HEK293 (cell line): ENCODE results near the gene IL17RC.

Experiments
- ATF2 ChIP-seq: fragments of 450-650 bp; formaldehyde crosslinking; IDR thresholded peaks from 2 replicates; pipeline ENCODE4 v1.5.1; 2016; ENCODE audit warnings: missing biosample characterization, missing genetic modification characterization, low read depth
- EGR2 ChIP-seq: fragments of 450-650 bp; formaldehyde crosslinking; IDR thresholded peaks from 2 replicates; pipeline ENCODE4 v1.5.1; 2016; ENCODE audit warnings: low read depth, missing biosample characterization, missing genetic modification characterization
- PRDM4 ChIP-seq: fragments of 450-650 bp; formaldehyde crosslinking; IDR thresholded peaks from 2 replicates; pipeline ENCODE4 v1.5.1; 2017; ENCODE audit warnings: missing biosample characterization, missing genetic modification characterization
- SCRT1 ChIP-seq: fragments of 450-650 bp; formaldehyde crosslinking; IDR thresholded peaks from 2 replicates; pipeline ENCODE4 v1.5.1; 2016; ENCODE audit warnings: missing biosample characterization, missing genetic modification characterization, borderline replicate concordance
- SP2 ChIP-seq: fragments of 450-650 bp; formaldehyde crosslinking; IDR thresholded peaks from 2 replicates; pipeline ENCODE4 v1.5.1; 2016; ENCODE audit warnings: missing biosample characterization, missing genetic modification characterization
- SP3 ChIP-seq: fragments of 450-650 bp; formaldehyde crosslinking; IDR thresholded peaks from 2 replicates; pipeline ENCODE4 v1.5.1; 2016; ENCODE audit warnings: missing biosample characterization, missing genetic modification characterization
- WT1 ChIP-seq: fragments of 450-650 bp; formaldehyde crosslinking; IDR thresholded peaks from 2 replicates; pipeline ENCODE4 v1.5.1; 2016; ENCODE audit warnings: missing biosample characterization, missing genetic modification characterization
- ZBTB10 ChIP-seq: fragments of 450-650 bp; formaldehyde crosslinking; IDR thresholded peaks from 2 replicates; pipeline ENCODE4 v1.5.1; 2016; ENCODE audit warnings: missing biosample characterization, missing genetic modification characterization
- ZBTB44 ChIP-seq: fragments of 450-650 bp; IDR thresholded peaks from 2 replicates; pipeline ENCODE4 v1.5.1; 2018; ENCODE audit warnings: missing biosample characterization, mild to moderate bottlenecking, missing genetic modification characterization
- ZBTB6 ChIP-seq: fragments of 450-650 bp; formaldehyde crosslinking; IDR thresholded peaks from 2 replicates; pipeline ENCODE4 v1.5.1; 2017; ENCODE audit warnings: missing biosample characterization, missing genetic modification characterization
- ZFP69B ChIP-seq: fragments of 450-650 bp; formaldehyde crosslinking; IDR thresholded peaks from 2 replicates; pipeline ENCODE4 v1.5.1; 2016; ENCODE audit warnings: missing biosample characterization, missing genetic modification characterization
- ZNF202 ChIP-seq: fragments of 450-650 bp; formaldehyde crosslinking; IDR thresholded peaks from 2 replicates; pipeline ENCODE4 v1.5.1; 2016; ENCODE audit warnings: missing biosample characterization, missing genetic modification characterization, borderline replicate concordance
- ZNF221 ChIP-seq: fragments of 450-650 bp; formaldehyde crosslinking; IDR thresholded peaks from 2 replicates; pipeline ENCODE4 v1.5.1; 2017; ENCODE audit warnings: missing biosample characterization, missing genetic modification characterization, borderline replicate concordance
- ZNF23 ChIP-seq: fragments of 450-650 bp; formaldehyde crosslinking; IDR thresholded peaks from 2 replicates; pipeline ENCODE4 v1.5.1; 2016; ENCODE audit warnings: missing biosample characterization, missing genetic modification characterization, borderline replicate concordance
- ZNF239 ChIP-seq: fragments of 450-650 bp; formaldehyde crosslinking; IDR thresholded peaks from 2 replicates; pipeline ENCODE4 v1.5.1; 2016; ENCODE audit warnings: missing biosample characterization, missing genetic modification characterization
- ZNF280D ChIP-seq: fragments of 450-650 bp; formaldehyde crosslinking; IDR thresholded peaks from 2 replicates; pipeline ENCODE4 v1.5.1; 2016; ENCODE audit warnings: missing biosample characterization, missing genetic modification characterization
- ZNF324 ChIP-seq: fragments of 450-650 bp; formaldehyde crosslinking; IDR thresholded peaks from 2 replicates; pipeline ENCODE4 v1.5.1; 2016; ENCODE audit warnings: missing biosample characterization, missing genetic modification characterization
- ZNF366 ChIP-seq: fragments of 450-650 bp; formaldehyde crosslinking; conservative IDR thresholded peaks from 2 replicates; pipeline ENCODE4 v1.5.1; 2016; ENCODE audit warnings: missing biosample characterization, missing genetic modification characterization
- ZNF398 ChIP-seq: fragments of 450-650 bp; formaldehyde crosslinking; IDR thresholded peaks from 2 replicates; pipeline ENCODE4 v1.5.1; 2017; ENCODE audit warnings: missing biosample characterization, missing genetic modification characterization
- ZNF626 ChIP-seq: fragments of 450-650 bp; sonication (Bioruptor Pico); formaldehyde crosslinking; IDR thresholded peaks from 2 replicates; pipeline ENCODE4 v1.5.1; 2018; ENCODE audit warnings: missing biosample characterization, missing genetic modification characterization, inconsistent platforms
- ZNF670 ChIP-seq: fragments of 450-650 bp; formaldehyde crosslinking; IDR thresholded peaks from 2 replicates; pipeline ENCODE4 v1.5.1; 2016; ENCODE audit warnings: missing biosample characterization, missing genetic modification characterization, low read depth
- ZNF747 ChIP-seq: fragments of 450-650 bp; formaldehyde crosslinking; IDR thresholded peaks from 2 replicates; pipeline ENCODE4 v1.5.1; 2016; ENCODE audit warnings: missing biosample characterization, missing genetic modification characterization
- ZNF76 ChIP-seq: fragments of 450-650 bp; formaldehyde crosslinking; IDR thresholded peaks from 2 replicates; pipeline ENCODE4; 2016; ENCODE audit warnings: low read depth, missing biosample characterization, missing genetic modification characterization, borderline replicate concordance
- ZNF791 ChIP-seq: fragments of 450-650 bp; formaldehyde crosslinking; IDR thresholded peaks from 2 replicates; pipeline ENCODE4 v1.5.1; 2016; ENCODE audit warnings: missing biosample characterization, missing genetic modification characterization
- ZSCAN30 ChIP-seq: fragments of 450-650 bp; IDR thresholded peaks from 2 replicates; pipeline ENCODE4 v1.5.1; 2018; ENCODE audit warnings: missing biosample characterization, mild to moderate bottlenecking, missing genetic modification characterization, moderate library complexity
- ZXDB ChIP-seq: fragments of 450-650 bp; formaldehyde crosslinking; IDR thresholded peaks from 2 replicates; pipeline ENCODE4 v1.5.1; 2016; ENCODE audit warnings: missing biosample characterization, missing genetic modification characterization

IL17RC gene

GRCh38 chr3:9955067-9955502 is 38.2 kb downstream of the IL17RC start (continued):
- TF ChIP-seq ZNF23 (tag by site-specific recombination) = no peak
- no peak for TF ChIP-seq ZNF398 (tag by site-specific recombination)
- TF ChIP-seq ZNF280D (tag by site-specific recombination) = no peak
- TF ChIP-seq EGR2 (tag by site-specific recombination) = no peak
- TF ChIP-seq ZNF202 (tag by site-specific recombination) = no peak
- no peak for TF ChIP-seq ZNF626 (tag by site-specific recombination)
- TF ChIP-seq ZNF324 (tag by site-specific recombination) = no peak
- TF ChIP-seq ZNF76 (tag by site-specific recombination) = no peak
- peak; percentile 83; the same call in 1 of the 2 replicates for TF ChIP-seq ZBTB44
- TF ChIP-seq ZNF747 = no peak
- TF ChIP-seq ZBTB6 (tag by site-specific recombination) = no peak
- TF ChIP-seq WT1 = no peak
- TF ChIP-seq SCRT1 = no peak
- no peak for TF ChIP-seq SP2 (tag by site-specific recombination)
- TF ChIP-seq ZXDB (tag by site-specific recombination) = peak; percentile 33; the same call in 1 of the 2 replicates
- no peak for TF ChIP-seq ZFP69B (tag by site-specific recombination)
- TF ChIP-seq ZNF670 (tag by site-specific recombination) = no peak
- TF ChIP-seq ZNF791 (tag by site-specific recombination) = no peak
- no peak for TF ChIP-seq SP3
- peak; percentile 72 for TF ChIP-seq ZNF366
- TF ChIP-seq ATF2 = no peak
- 0 out of 2 replicates have a peak, but pooled peaks have one; percentile 35 for TF ChIP-seq ZSCAN30 (tag by site-specific recombination)
- TF ChIP-seq PRDM4 (tag by site-specific recombination) = no peak
- TF ChIP-seq ZBTB10 (tag by site-specific recombination) = no peak
- no peak for TF ChIP-seq ZNF239
- TF ChIP-seq ZNF221 = no peak
